ENCODE data around the gene ST6GALNAC1.

- TF ChIP-seq EZH2 (IDR thresholded peaks at IDR 0.05; ENCODE audit: insufficient read depth, poor library complexity, severe bottlenecking) (no peak), EZH2phosphoT487 (IDR thresholded peaks at IDR 0.05; ENCODE audit: insufficient read depth, low read depth) (no peak)
Measured at GRCh38 chr17:76633628-76634328, 9.8 kb downstream of the ST6GALNAC1 start.
